Adrenal gland (tissue), 12 donors: ENCODE results near the gene ACKR2. TPM values are rescaled to one million over a fixed set of nuclear protein-coding genes. Genes with fewer than 3 reads are reported as not detected.
A peak's percentile ranks its signal among the peaks of the same experiment; 100 is the strongest.

Experiments used
- DNase-seq, 7 donors: peaks; one replicate each; pipeline ENCODE4 v3.0.0-alpha.2; 2019 to 2020
- H3K27ac ChIP-seq, 5 donors: fragments of 200-600 bp; sonication (generic) in 4 of 5; 1 replicate in 3 of 5; 2 replicates in 2 of 5; pipeline versions ENCODE4 v1.5.1 to v1.8.0; 2016 to 2020; ENCODE audit warnings: mild to moderate bottlenecking in 1 of 5
- H3K27me3 ChIP-seq: fragments of 200-600 bp; 2 replicates; pipeline ENCODE4 v1.8.0; 2021
- H3K36me3 ChIP-seq, 2 donors: fragments of 200-600 bp; replicated peaks in 1 of 2; 1 replicate in 1 of 2; 2 replicates in 1 of 2; pipeline versions ENCODE4 v1.5.1 to v1.8.0; 2018 to 2022
- H3K4me1 ChIP-seq, 2 donors: fragments of 200-600 bp; replicated peaks in 1 of 2; 1 replicate in 1 of 2; 2 replicates in 1 of 2; pipeline versions ENCODE4 v1.5.1 to v1.8.0; 2018 to 2021
- H3K4me3 ChIP-seq, 4 donors: fragments of 200-600 bp; sonication (generic) in 3 of 4; one replicate each; pipeline ENCODE4 v1.5.1; 2016 to 2018
- H3K9me3 ChIP-seq, 3 donors: fragments of 200-600 bp; sonication (generic) in 1 of 3; replicated peaks in 1 of 3; 1 replicate in 2 of 3; 2 replicates in 1 of 3; pipeline versions ENCODE4 v1.5.1 to v1.8.0; 2016 to 2021
- POLR2A ChIP-seq, 2 donors: fragments of 450-650 bp; IDR thresholded peaks; one replicate each; pipeline ENCODE4 v1.6.1; 2017; ENCODE audit warnings: antibody characterized with exemption in 2 of 2, mild to moderate bottlenecking in 2 of 2, moderate library complexity in 1 of 2
- WGBS, 4 donors: extraction: QIAGEN DNeasy Blood & Tissue Kit in 2 of 4; methylation state at CpG; one replicate each; pipeline versions ENCODE4 v1.1.5 to v1.1.7; 2013 to 2017; 5-methylcytosine and 5-hydroxymethylcytosine counted together
- intact Hi-C, 2 donors: fragments of 100-400 bp; cut with DNase I; formaldehyde crosslinking; loops; one replicate each; pipeline versions ENCODE4 v1.14.1 to v1.15.0; 2022 to 2023
- polyA plus RNA-seq, 3 donors: library from polyadenylated mRNA; stranded (reverse); fragments of 200-250 nt in 2 of 3; fragments of 350-450 nt in 1 of 3; fragmentation: Illumina TruSeq in 1 of 3; extraction: RNeasy Lipid Tissue Mini Kit (QIAGEN cat#74804) in 1 of 3; gene quantifications; one replicate each; pipeline ENCODE4 v1.2.3, GENCODE V29; 2013 to 2014
- total RNA-seq, 9 donors: library from RNA; depleted of rRNA in 4 of 9; stranded (reverse); fragments of >200 nt in 4 of 9; fragments of 120-200 nt in 1 of 9; fragmentation: NEBNext Ultra II Directional in 1 of 9; extraction: Animal tissue kit (Norgen Biotek cat#: 25700) in 1 of 9; gene quantifications; one replicate each; pipeline versions ENCODE4 v1.1.0 to v1.2.4, GENCODE V29; 2013 to 2023
- TF ChIP-seq, protein P1 (sequence below), 6 experiments: fragments of 450-650 bp in 4 of 6; fragments of 200-600 bp in 2 of 6; sonication (generic) in 1 of 6; IDR thresholded peaks; 1 replicate in 5 of 6; 2 replicates in 1 of 6; pipeline versions ENCODE4 v1.5.1 to v1.8.0; 2016 to 2021; ENCODE audit warnings: antibody characterized with exemption in 6 of 6, mild to moderate bottlenecking in 2 of 6, moderate library complexity in 1 of 6
- donor health status: healthy with polysubstance abuse.
- donor health status: Bipolar disorder and iron deficiency.
- donor health status: DM: yes; HTN: yes; CAD: no.
- donor health status: DM: no; HTN: no; CAD: no.
- donor health status: DM: no; HTN: no; CAD: no.
- donor health status: DM: yes; HTN: yes; CAD: no.

The ACKR2 gene
- total and polyA plus RNA-seq, 12 donors, result 1.1 to 19.9 (median 3.0) TPM

DNA sequence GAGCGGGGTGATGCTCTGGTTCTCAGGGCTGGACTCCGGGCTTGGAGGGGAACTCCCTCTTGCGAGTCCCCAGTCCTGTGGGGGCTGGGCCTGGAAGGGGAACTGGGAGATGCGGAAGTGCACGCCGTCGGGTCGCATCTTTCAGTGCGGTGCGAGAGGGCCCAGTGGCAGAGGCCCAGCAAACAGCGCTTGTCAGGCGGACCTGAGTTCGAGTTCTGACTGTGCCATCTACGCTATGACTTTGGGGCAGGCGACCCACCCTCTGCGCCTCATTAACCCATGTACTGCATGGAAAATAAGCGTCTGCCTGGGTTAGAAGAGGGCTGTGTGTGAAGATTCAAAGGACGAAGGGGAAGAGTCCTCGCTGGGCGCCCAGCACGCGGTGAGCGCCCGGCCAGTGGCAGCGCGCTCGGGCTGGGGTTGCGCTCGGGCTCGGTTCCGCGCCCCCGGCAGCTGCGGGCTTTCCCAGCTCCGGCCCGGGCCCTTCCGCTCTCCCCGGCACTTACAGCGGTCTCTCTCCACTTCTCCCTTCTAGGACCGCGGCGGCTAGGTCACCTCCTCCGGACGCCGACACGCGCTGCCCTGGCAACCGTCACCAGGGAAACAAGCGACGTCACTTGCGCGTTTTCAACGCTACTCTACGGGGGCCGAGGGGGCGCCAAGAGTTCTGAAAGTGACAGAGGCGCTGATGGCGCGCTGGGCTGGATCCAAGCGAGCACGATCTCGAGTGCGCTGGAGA lies 36.4 kb upstream of the ACKR2 start, which contains the start of gene CCDC13:
Gene CCDC13, minus strand, starts transcription at position 584 of the 739 bp plus-strand sequence. CDS start 14,908 bp downstream, outside the sequence.
- TF ChIP-seq, protein P1, sequence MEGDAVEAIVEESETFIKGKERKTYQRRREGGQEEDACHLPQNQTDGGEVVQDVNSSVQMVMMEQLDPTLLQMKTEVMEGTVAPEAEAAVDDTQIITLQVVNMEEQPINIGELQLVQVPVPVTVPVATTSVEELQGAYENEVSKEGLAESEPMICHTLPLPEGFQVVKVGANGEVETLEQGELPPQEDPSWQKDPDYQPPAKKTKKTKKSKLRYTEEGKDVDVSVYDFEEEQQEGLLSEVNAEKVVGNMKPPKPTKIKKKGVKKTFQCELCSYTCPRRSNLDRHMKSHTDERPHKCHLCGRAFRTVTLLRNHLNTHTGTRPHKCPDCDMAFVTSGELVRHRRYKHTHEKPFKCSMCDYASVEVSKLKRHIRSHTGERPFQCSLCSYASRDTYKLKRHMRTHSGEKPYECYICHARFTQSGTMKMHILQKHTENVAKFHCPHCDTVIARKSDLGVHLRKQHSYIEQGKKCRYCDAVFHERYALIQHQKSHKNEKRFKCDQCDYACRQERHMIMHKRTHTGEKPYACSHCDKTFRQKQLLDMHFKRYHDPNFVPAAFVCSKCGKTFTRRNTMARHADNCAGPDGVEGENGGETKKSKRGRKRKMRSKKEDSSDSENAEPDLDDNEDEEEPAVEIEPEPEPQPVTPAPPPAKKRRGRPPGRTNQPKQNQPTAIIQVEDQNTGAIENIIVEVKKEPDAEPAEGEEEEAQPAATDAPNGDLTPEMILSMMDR (IDR thresholded peaks at IDR 0.05), result no peak
- no peak for TF ChIP-seq POLR2A (IDR thresholded peaks at IDR 0.05)
- peaks cover 0 to 13% of the 10 kb centered on the region in 2 donors for H3K4me1 ChIP-seq
- 1 to 5% (median 4%) methylated on average over 32 to 62 of the region's 63 CpGs for WGBS, 4 donors

GRCh38 chr3:42773409-42773751 lies 35.9 kb upstream of the ACKR2 start:
- no peaks in the 10 kb centered on the region for H3K36me3 ChIP-seq
- H3K27ac ChIP-seq, result peak overlapping the region in 2 of 5 donors; percentile 77 to 88
- DNase-seq, result no peak
- TF ChIP-seq POLR2A (IDR thresholded peaks at IDR 0.05), result no peak
- TF ChIP-seq, protein P1 (IDR thresholded peaks at IDR 0.05), result no peak
- intact Hi-C loops, result no loop called here
- 9 to 14% (median 11%) methylated on average over 6 of the region's 6 CpGs for WGBS, 4 donors
- no peaks in the 10 kb centered on the region for H3K27me3 ChIP-seq
- no peaks in the 10 kb centered on the region for H3K9me3 ChIP-seq
- peaks cover 0 to 18% of the 10 kb centered on the region in 2 donors for H3K4me1 ChIP-seq
- H3K4me3 ChIP-seq, result peak overlapping the region in 2 of 4 donors; percentile 27 to 58

More for the DNA sequence above, 36.4 kb upstream of the ACKR2 start, which contains the start of gene CCDC13:
- intact Hi-C loops, result no loop called here
- no peaks in the 10 kb centered on the region for H3K9me3 ChIP-seq
- H3K27ac ChIP-seq, result peak within 1 kb of the TSS in 2 of 5 donors; percentile 77 to 88
- H3K36me3 ChIP-seq, result no peaks in the 10 kb centered on the region
- H3K4me3 ChIP-seq, result peak within 1 kb of the TSS in 2 of 4 donors; percentile 27 to 58
- no peaks in the 10 kb centered on the region for H3K27me3 ChIP-seq
- peak; percentile 91 to 98 (median 94) for DNase-seq

DNA sequence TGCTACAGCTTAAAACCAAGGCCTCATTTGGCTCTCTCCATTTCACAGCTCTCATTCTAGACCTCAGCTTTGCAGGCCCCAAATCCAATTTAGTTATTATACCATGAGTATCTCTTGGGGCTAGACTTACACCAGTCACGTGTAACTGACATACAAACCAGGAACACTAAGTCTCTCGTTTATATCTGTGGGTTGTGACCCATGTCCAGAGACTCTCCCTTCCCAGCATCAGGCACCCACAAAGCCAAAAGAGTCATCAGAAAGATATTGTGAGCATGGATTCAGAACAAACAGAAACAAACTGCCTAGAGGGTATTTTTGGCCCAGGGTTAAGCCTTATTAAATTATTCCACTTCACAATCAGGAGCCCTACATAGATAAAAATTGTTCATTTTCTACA lies 30.6 kb upstream of the ACKR2 start:
- TF ChIP-seq POLR2A (IDR thresholded peaks at IDR 0.05), result no peak
- TF ChIP-seq, protein P1 (IDR thresholded peaks at IDR 0.05), result no peak
- intact Hi-C loops, result no loop called here
- Histone ChIP-seq H3K27me3 (no peaks in the 10 kb centered on the region), H3K9me3 (no peaks in the 10 kb centered on the region), H3K4me3 (no peak overlapping the region), H3K27ac (peak overlapping the region in 2 of 5 donors; percentile 76 to 80), H3K36me3 (no peaks in the 10 kb centered on the region), H3K4me1 (peaks cover 12 to 41% of the 10 kb centered on the region in 2 donors)
- DNase-seq, result peak in 3 of 7 donors; percentile 27 to 70 (median 57)
- WGBS, 4 donors, result 60 to 70% (median 67%) methylated on average over 2 of the region's 2 CpGs

DNA sequence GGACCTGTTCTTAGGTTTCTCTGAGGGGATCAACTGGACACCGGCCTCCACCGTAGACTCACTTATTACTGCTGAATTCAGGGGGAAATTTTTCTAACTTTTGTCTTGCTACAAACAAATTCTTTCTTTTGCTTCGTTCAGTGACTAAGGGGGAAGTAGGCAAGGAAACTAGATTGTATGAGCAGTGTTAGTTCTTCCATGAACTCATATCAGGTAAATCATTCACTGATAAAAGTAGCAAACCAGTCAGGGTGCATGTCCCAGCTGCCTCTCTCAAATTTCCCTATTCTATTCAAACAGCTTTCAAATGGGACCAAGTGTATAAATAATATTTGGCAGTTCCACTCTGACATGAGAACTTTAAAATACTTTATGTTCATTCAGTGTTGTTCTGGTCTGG lies 28.8 kb upstream of the ACKR2 start:
- peaks cover 12 to 39% of the 10 kb centered on the region in 2 donors for H3K4me1 ChIP-seq
- no peaks in the 10 kb centered on the region for H3K27me3 ChIP-seq
- H3K4me3 ChIP-seq, result no peak overlapping the region
- 75 to 79% (median 78%) methylated on average over 3 of the region's 3 CpGs for WGBS, 4 donors
- intact Hi-C loops, result loop anchor here (2.0 to 10.0 kb wide), 3 partner anchors 54 to 100 kb away; partner anchors contain the start of gene CYP8B1 (in 1 of the 2)
- H3K36me3 ChIP-seq, result peaks cover 0 to 4% of the 10 kb centered on the region in 2 donors
- no peaks in the 10 kb centered on the region for H3K9me3 ChIP-seq
- TF ChIP-seq, protein P1 (IDR thresholded peaks at IDR 0.05), result no peak
- TF ChIP-seq POLR2A (IDR thresholded peaks at IDR 0.05), result no peak
- DNase-seq, result no peak
- peak overlapping the region in 2 of 5 donors; percentile 43 to 75 for H3K27ac ChIP-seq
